ENCODE data around the gene FAM118A.
"Not testable (repeated sequence)": the region's sequence is repeated elsewhere in the genome, so short reads cannot be mapped to it uniquely, and the experiment has no call there.

Gene FAM118A

DNA sequence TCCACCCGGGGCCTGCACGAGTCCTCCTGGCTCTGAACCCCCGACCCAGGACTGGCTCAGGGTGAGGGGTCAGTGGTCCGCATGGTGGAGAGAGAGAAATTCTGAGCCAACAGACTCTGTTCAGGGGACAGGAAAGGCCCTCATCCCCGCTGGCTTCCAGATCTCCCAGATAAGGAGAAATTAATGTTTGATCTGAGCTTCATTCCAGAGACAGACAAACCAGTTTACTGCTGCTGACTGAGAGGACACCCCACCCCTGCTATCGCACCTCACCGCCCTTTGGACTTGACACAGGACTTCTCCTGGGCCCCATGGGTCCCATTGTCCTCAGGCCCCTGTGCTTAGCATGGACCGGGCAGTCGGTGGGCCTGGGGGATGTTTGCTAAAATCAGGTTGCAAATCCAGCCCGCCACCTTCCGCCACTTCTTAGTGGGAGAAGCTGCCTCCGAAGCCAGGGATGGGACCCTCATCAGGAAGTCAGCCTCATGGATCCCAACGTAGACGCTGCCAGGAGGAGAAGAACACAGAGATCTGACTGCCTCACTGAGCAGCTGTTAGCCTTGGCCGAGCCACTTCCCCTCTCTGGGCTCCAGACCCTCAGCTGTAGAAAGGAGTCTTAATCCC is 36.2 kb upstream of the FAM118A start:
- no peaks in the 10 kb centered on the region for H4K20me1 ChIP-seq (ENCODE audit: insufficient read depth, low read length, poor library complexity, severe bottlenecking)
- no peaks in the 10 kb centered on the region for H3K9me2 ChIP-seq (replicated peaks; ENCODE audit: low read depth, low read length)
- no peak overlapping the region for H2AFZ ChIP-seq (ENCODE audit: low read length)
- H3K36me3 ChIP-seq (ENCODE audit: insufficient read depth, low read length), result no peaks in the 10 kb centered on the region
- H3K4me3 ChIP-seq (ENCODE audit: low read length, poor library complexity, severe bottlenecking), result no peak overlapping the region
- H3K4me1 ChIP-seq (ENCODE audit: insufficient read depth, low read length, poor library complexity, severe bottlenecking), result peaks cover 8% of the 10 kb centered on the region
- H3K79me2 ChIP-seq (ENCODE audit: insufficient read depth, low read length), result no peaks in the 10 kb centered on the region
- TF ChIP-seq EZH2phosphoT487 (IDR thresholded peaks at IDR 0.05; ENCODE audit: borderline replicate concordance) (no peak), CTCF (conservative IDR thresholded peaks at IDR 0.05; ENCODE audit: low read length) (no peak)
- no peak overlapping the region for H3K4me2 ChIP-seq (ENCODE audit: low read depth, low read length, poor library complexity, severe bottlenecking)
- no peaks in the 10 kb centered on the region for H3F3A ChIP-seq (ENCODE audit: low read depth)
- no peak overlapping the region for H3K9ac ChIP-seq (ENCODE audit: low read depth, low read length, poor library complexity, severe bottlenecking)
- H3K9me3 ChIP-seq (ENCODE audit: insufficient read depth, low read depth, low read length), result no peaks in the 10 kb centered on the region
- H3K27me3 ChIP-seq (ENCODE audit: insufficient read depth, low read length, poor library complexity, severe bottlenecking), result no peaks in the 10 kb centered on the region

- Histone ChIP-seq H3K27me3 (ENCODE audit: insufficient read depth, low read length, poor library complexity, severe bottlenecking) (no peaks in the 10 kb centered on the region), H3K36me3 (ENCODE audit: insufficient read depth, low read length) (no peaks in the 10 kb centered on the region), H4K20me1 (ENCODE audit: insufficient read depth, low read length, poor library complexity, severe bottlenecking) (no peaks in the 10 kb centered on the region), H3F3A (ENCODE audit: low read depth) (no peaks in the 10 kb centered on the region), H3K4me1 (ENCODE audit: insufficient read depth, low read length, poor library complexity, severe bottlenecking) (no peaks in the 10 kb centered on the region), H2AFZ (ENCODE audit: low read length) (no peak overlapping the region), H3K9ac (ENCODE audit: low read depth, low read length, poor library complexity, severe bottlenecking) (no peak overlapping the region), H3K9me2 (replicated peaks; ENCODE audit: low read depth, low read length) (no peaks in the 10 kb centered on the region), H3K4me2 (ENCODE audit: low read depth, low read length, poor library complexity, severe bottlenecking) (no peak overlapping the region), H3K79me2 (ENCODE audit: insufficient read depth, low read length) (no peaks in the 10 kb centered on the region), H3K9me3 (ENCODE audit: insufficient read depth, low read depth, low read length) (no peaks in the 10 kb centered on the region), H3K4me3 (ENCODE audit: low read length, poor library complexity, severe bottlenecking) (no peak overlapping the region)
- TF ChIP-seq EZH2phosphoT487 (IDR thresholded peaks at IDR 0.05; ENCODE audit: borderline replicate concordance) (no peak), CTCF (conservative IDR thresholded peaks at IDR 0.05; ENCODE audit: low read length) (no peak)
Observed at GRCh38 chr22:45276507-45277105, 33.1 kb upstream of the FAM118A start.

DNA sequence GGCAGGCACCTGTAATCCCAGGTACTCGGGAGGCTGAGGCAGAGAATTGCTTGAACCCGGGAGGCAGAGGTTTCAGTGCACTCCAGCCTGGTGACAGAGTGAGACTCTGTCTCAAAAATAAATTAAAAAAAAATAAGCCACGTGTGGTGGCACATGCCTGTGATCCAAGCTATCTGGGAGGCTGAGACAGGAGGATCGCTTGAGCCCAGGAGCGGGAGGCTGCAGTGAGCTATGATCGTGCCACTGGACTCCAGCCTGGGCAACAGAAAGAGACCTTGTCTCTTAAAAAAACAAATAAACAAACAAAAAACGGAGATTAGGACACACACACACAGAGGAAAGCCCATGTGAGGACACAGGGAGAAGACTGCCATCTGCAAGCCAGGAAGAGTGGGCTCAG is 32.0 kb upstream of the FAM118A start:
- not testable (repeated sequence) for H3K9me2 ChIP-seq (replicated peaks; ENCODE audit: low read depth, low read length); H3K36me3 ChIP-seq (ENCODE audit: insufficient read depth, low read length); H3K4me1 ChIP-seq (ENCODE audit: insufficient read depth, low read length, poor library complexity, severe bottlenecking); H3K9me3 ChIP-seq (ENCODE audit: insufficient read depth, low read depth, low read length); H3K27me3 ChIP-seq (ENCODE audit: insufficient read depth, low read length, poor library complexity, severe bottlenecking); H4K20me1 ChIP-seq (ENCODE audit: insufficient read depth, low read length, poor library complexity, severe bottlenecking); H3K4me2 ChIP-seq (ENCODE audit: low read depth, low read length, poor library complexity, severe bottlenecking); H3K9ac ChIP-seq (ENCODE audit: low read depth, low read length, poor library complexity, severe bottlenecking); H3K79me2 ChIP-seq (ENCODE audit: insufficient read depth, low read length); H3F3A ChIP-seq (ENCODE audit: low read depth); H2AFZ ChIP-seq (ENCODE audit: low read length); H3K4me3 ChIP-seq (ENCODE audit: low read length, poor library complexity, severe bottlenecking)

GRCh38 chr22:45278125-45278524 is 31.6 kb upstream of the FAM118A start:
- H3K9me3 ChIP-seq (ENCODE audit: insufficient read depth, low read depth, low read length), result no peaks in the 10 kb centered on the region
- H3K9me2 ChIP-seq (replicated peaks; ENCODE audit: low read depth, low read length), result no peaks in the 10 kb centered on the region
- H3K36me3 ChIP-seq (ENCODE audit: insufficient read depth, low read length), result no peaks in the 10 kb centered on the region
- no peaks in the 10 kb centered on the region for H3K27me3 ChIP-seq (ENCODE audit: insufficient read depth, low read length, poor library complexity, severe bottlenecking)
- no peaks in the 10 kb centered on the region for H3K4me1 ChIP-seq (ENCODE audit: insufficient read depth, low read length, poor library complexity, severe bottlenecking)
- no peak overlapping the region for H3K4me3 ChIP-seq (ENCODE audit: low read length, poor library complexity, severe bottlenecking)
- no peaks in the 10 kb centered on the region for H4K20me1 ChIP-seq (ENCODE audit: insufficient read depth, low read length, poor library complexity, severe bottlenecking)
- TF ChIP-seq CTCF (conservative IDR thresholded peaks at IDR 0.05; ENCODE audit: low read length) (no peak), EZH2phosphoT487 (IDR thresholded peaks at IDR 0.05; ENCODE audit: borderline replicate concordance) (no peak)
- H3F3A ChIP-seq (ENCODE audit: low read depth), result no peaks in the 10 kb centered on the region
- no peak overlapping the region for H2AFZ ChIP-seq (ENCODE audit: low read length)
- no peaks in the 10 kb centered on the region for H3K79me2 ChIP-seq (ENCODE audit: insufficient read depth, low read length)
- no peak overlapping the region for H3K4me2 ChIP-seq (ENCODE audit: low read depth, low read length, poor library complexity, severe bottlenecking)
- no peak overlapping the region for H3K9ac ChIP-seq (ENCODE audit: low read depth, low read length, poor library complexity, severe bottlenecking)
